Lung (tissue), 12 donors: Measurements from ENCODE around the gene SELENOF. TPM values are rescaled to one million over a fixed set of nuclear protein-coding genes. Genes with fewer than 3 reads are reported as not detected.
A peak's percentile ranks its signal among the peaks of the same experiment; 100 is the strongest.

Source experiments
- ATAC-seq: fragments of 200-7000 bp; cut with Tn5 transposase; one replicate; pipeline ENCODE4 v1.9.1; 2020; ENCODE audit warnings: moderate number of reproducible peaks; ENCODE audit not compliant: insufficient read depth, low FRiP score
- DNase-seq, 3 donors: peaks; one replicate each; pipeline ENCODE4 v3.0.0-alpha.2; 2013 to 2017
- H3K27ac ChIP-seq, 2 donors: one replicate each; pipeline ENCODE4 v1.5.1; 2013; ENCODE audit warnings: mild to moderate bottlenecking in 2 of 2, moderate library complexity in 2 of 2, control low read depth in 1 of 2, inconsistent platforms in 1 of 2, low read depth in 1 of 2, low read length in 1 of 2
- H3K27me3 ChIP-seq, 3 donors: one replicate each; pipeline ENCODE4 v1.5.1; 2013; ENCODE audit warnings: low read length in 2 of 3; ENCODE audit not compliant: control insufficient read depth in 3 of 3, insufficient read depth in 3 of 3
- H3K36me3 ChIP-seq, 4 donors: one replicate each; pipeline ENCODE4 v1.5.1; 2013; ENCODE audit warnings: low read length in 4 of 4, mild to moderate bottlenecking in 1 of 4, moderate library complexity in 1 of 4; ENCODE audit not compliant: control insufficient read depth in 4 of 4, insufficient read depth in 4 of 4
- H3K4me1 ChIP-seq, 5 donors: one replicate each; pipeline ENCODE4 v1.5.1; 2013; ENCODE audit warnings: low read length in 5 of 5, mild to moderate bottlenecking in 2 of 5, moderate library complexity in 1 of 5; ENCODE audit not compliant: control insufficient read depth in 5 of 5, insufficient read depth in 5 of 5
- H3K4me3 ChIP-seq: one replicate; pipeline ENCODE4 v1.5.1; 2013; ENCODE audit warnings: mild to moderate bottlenecking, control low read depth, moderate library complexity
- H3K9ac ChIP-seq, 2 donors: one replicate each; pipeline ENCODE4 v1.5.1; 2013; ENCODE audit warnings: low read length in 2 of 2, control low read depth in 1 of 2; ENCODE audit not compliant: insufficient read depth in 1 of 2
- H3K9me3 ChIP-seq, 4 donors: one replicate each; pipeline ENCODE4 v1.5.1; 2013; ENCODE audit warnings: low read length in 3 of 4, mild to moderate bottlenecking in 1 of 4, moderate library complexity in 1 of 4; ENCODE audit not compliant: control insufficient read depth in 4 of 4, insufficient read depth in 3 of 4
- WGBS, 2 donors: extraction: QIAGEN DNeasy Blood & Tissue Kit; methylation state at CpG; one replicate each; pipeline ENCODE4 v1.1.7; 2013; 5-methylcytosine and 5-hydroxymethylcytosine counted together
- polyA plus RNA-seq, 2 donors: library from polyadenylated mRNA; stranded (reverse); fragments of 200-250 nt; gene quantifications; one replicate each; pipeline ENCODE4 v1.2.1, GENCODE V29; 2013
- total RNA-seq, 2 donors: library from RNA; depleted of rRNA in 1 of 2; stranded (reverse); fragments of >200 nt in 1 of 2; gene quantifications; one replicate each; pipeline ENCODE4 v1.2.1, GENCODE V29; 2014 to 2021
- TF ChIP-seq, protein P1 (sequence below): IDR thresholded peaks from 2 replicates; pipeline ENCODE4 v1.5.1; 2012; ENCODE audit warnings: mild to moderate bottlenecking; ENCODE audit errors: control extremely low read depth, extremely low read depth
- donor health status: control.
- donor health status: control.
- donor health status: Bipolar disorder and iron deficiency.
- donor health status: healthy.
- donor health status: DM: yes; HTN: yes; CAD: no.

SELENOF gene
- total and polyA plus RNA-seq, 4 donors: 132 to 240 (median 207) TPM

DNA sequence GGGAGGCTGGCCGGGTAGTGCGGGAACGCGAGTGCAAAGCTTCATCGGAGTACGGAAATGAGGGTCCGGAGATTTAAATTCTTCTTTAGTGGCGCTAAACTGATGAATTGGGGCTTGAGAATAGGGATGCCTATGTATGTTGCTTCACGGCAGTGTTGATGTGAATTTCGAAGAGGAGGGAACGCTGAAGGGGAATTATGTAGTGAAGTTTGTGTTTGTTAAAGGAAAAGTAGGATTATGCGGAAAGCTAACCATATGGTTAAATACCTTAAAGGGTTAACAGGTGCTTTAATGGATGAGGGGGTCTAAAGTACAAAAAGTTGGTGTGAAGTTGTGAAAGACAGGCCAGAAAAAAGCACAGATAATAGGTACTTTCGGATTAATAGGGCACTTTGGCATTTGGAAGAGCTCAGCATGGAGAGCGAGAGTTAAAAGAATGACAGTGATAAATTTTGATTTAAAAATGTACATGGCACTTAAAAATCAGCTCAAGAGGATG, 1.9 kb upstream of the SELENOF start:
- Histone ChIP-seq H3K4me3 (peak overlapping the region; percentile 63), H3K27me3 (no peaks in the 10 kb centered on the region), H3K27ac (peak overlapping the region; percentile 79 to 91), H3K9me3 (no peaks in the 10 kb centered on the region), H3K36me3 (peaks cover 0 to 4% (median 0%) of the 10 kb centered on the region in 4 donors), H3K9ac (peak overlapping the region; percentile 41 to 97), H3K4me1 (peaks cover 0 to 19% (median 10%) of the 10 kb centered on the region in 5 donors)
- DNase-seq (no peak), ATAC-seq (no peak)
- TF ChIP-seq, protein P1, sequence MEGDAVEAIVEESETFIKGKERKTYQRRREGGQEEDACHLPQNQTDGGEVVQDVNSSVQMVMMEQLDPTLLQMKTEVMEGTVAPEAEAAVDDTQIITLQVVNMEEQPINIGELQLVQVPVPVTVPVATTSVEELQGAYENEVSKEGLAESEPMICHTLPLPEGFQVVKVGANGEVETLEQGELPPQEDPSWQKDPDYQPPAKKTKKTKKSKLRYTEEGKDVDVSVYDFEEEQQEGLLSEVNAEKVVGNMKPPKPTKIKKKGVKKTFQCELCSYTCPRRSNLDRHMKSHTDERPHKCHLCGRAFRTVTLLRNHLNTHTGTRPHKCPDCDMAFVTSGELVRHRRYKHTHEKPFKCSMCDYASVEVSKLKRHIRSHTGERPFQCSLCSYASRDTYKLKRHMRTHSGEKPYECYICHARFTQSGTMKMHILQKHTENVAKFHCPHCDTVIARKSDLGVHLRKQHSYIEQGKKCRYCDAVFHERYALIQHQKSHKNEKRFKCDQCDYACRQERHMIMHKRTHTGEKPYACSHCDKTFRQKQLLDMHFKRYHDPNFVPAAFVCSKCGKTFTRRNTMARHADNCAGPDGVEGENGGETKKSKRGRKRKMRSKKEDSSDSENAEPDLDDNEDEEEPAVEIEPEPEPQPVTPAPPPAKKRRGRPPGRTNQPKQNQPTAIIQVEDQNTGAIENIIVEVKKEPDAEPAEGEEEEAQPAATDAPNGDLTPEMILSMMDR: no peak
- 4 to 6% methylated on average over 14 of the region's 14 CpGs for WGBS, 2 donors

DNA sequence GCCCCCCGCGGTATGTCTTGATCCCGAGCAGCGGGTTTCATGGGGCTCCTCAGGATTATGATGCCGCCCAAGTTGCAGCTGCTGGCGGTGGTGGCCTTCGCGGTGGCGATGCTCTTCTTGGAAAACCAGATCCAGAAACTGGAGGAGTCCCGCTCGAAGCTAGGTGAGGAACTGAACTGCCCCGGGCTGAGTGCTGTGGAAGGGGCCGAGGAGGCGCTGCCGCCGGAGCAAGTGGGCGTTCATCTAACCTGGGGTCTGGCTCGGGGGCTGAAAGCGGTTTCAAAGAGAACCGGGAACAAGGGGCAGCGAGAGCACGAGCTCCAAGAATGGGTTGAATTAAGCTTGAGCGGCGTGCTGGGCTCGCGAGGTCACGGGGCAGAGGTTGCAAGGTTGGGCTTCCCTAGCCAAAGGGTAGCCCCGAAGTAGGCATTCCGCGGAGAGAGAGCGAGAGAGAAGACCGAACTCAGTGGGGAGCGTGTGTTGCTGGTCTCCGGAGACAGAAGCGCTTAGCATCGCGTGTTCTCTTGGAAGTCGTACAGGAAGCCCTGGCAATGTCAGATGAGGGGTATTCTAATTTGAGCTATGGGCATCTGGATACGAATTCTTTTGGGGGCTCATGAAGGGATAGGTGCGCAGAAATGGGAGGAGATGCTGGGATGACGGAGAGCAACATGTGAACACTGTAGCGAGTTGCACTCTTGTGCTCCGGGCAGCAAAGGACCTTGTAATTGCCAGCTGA, 1.2 kb upstream of the SELENOF start:
- TF ChIP-seq, protein P1: no peak
- H3K4me3 ChIP-seq: peak overlapping the region; percentile 63
- H3K27ac ChIP-seq: peak overlapping the region; percentile 84 to 91
- peaks cover 0 to 6% (median under 1%) of the 10 kb centered on the region in 4 donors for H3K36me3 ChIP-seq
- no peaks in the 10 kb centered on the region for H3K9me3 ChIP-seq
- no peaks in the 10 kb centered on the region for H3K27me3 ChIP-seq
- ATAC-seq: no peak
- peak; percentile 69 to 79 (median 76) for DNase-seq
- WGBS, 2 donors: 0 to 1% methylated on average over 42 to 43 of the region's 43 CpGs
- peak overlapping the region; percentile 41 to 97 for H3K9ac ChIP-seq
- peaks cover 0 to 19% (median 10%) of the 10 kb centered on the region in 5 donors for H3K4me1 ChIP-seq

DNA sequence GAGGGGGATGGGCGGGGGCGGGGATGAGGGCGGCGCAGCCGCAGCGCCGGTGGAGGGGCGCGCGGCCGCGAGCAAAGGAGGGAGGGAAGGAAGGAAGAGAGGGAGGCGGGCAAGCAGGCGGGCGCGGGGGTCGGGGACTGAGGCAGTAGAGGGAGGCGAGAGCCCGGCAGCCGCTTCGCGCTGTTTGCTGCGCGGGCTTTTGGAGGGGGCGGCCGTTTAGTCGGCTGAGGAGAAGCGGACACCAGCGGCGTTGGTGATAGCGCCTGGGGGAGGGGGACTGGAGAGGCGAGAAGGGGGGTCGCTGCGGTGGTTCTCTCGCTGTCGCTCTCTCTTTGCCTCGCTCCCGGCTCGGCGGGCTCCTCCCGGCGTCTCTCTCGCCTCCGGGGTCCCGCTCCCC, 673 bp upstream of the SELENOF start, which contains the start of gene HS2ST1:
HS2ST1 (plus strand) TSS at position 35 of the 397 bp plus-strand sequence.
- WGBS, 2 donors: 1% methylated on average over 22 to 45 of the region's 45 CpGs
- no peaks in the 10 kb centered on the region for H3K9me3 ChIP-seq
- peak within 1 kb of the TSS; percentile 74 to 97 for H3K9ac ChIP-seq
- no peak for ATAC-seq
- peaks cover 0 to 19% (median 10%) of the 10 kb centered on the region in 5 donors for H3K4me1 ChIP-seq
- DNase-seq: no peak
- peak within 1 kb of the TSS; percentile 92 to 97 for H3K27ac ChIP-seq
- TF ChIP-seq, protein P1: no peak
- H3K4me3 ChIP-seq: peak within 1 kb of the TSS; percentile 95
- H3K36me3 ChIP-seq: peaks cover 0 to 7% (median under 1%) of the 10 kb centered on the region in 4 donors
- H3K27me3 ChIP-seq: no peaks in the 10 kb centered on the region
